K562 (cell line): ENCODE data around the gene COQ8A. TPM values are rescaled to one million over a fixed set of nuclear protein-coding genes. Genes with fewer than 3 reads are reported as not detected.
A peak's percentile ranks its signal among the peaks of the same experiment; 100 is the strongest.

Source experiments
- ATF1 ChIP-seq, 2 experiments: fragments of 450-650 bp in 1 of 2; IDR thresholded peaks; 2 replicates each; pipeline ENCODE4 v1.6.1; 2016; ENCODE audit warnings: missing compliant biosample characterization in 1 of 2, missing genetic modification characterization in 1 of 2
- ETS2 ChIP-seq: IDR thresholded peaks from 2 replicates; pipeline ENCODE4 v1.6.1; 2016; ENCODE audit warnings: borderline replicate concordance, missing genetic modification characterization, mild to moderate bottlenecking, moderate library complexity, missing compliant biosample characterization; ENCODE audit not compliant: poor library complexity, severe bottlenecking
- FOXM1 ChIP-seq, 2 experiments: fragments of 450-650 bp in 1 of 2; sonication (generic) in 1 of 2; formaldehyde crosslinking in 1 of 2; IDR thresholded peaks; 2 replicates each; pipeline versions ENCODE4 v1.6.1 to v1.9.0; 2017 to 2022; ENCODE audit warnings: low read depth in 2 of 2, mild to moderate bottlenecking in 2 of 2, missing genetic modification reagents in 1 of 2, moderate library complexity in 1 of 2
- FUS ChIP-seq: fragments of 200-400 bp; formaldehyde crosslinking; optimal IDR thresholded peaks from 2 replicates; pipeline ENCODE3; 2017; ENCODE audit warnings: low read depth, low read length
- HDGF ChIP-seq: fragments of 450-650 bp; IDR thresholded peaks from 2 replicates; pipeline ENCODE4 v1.6.1; 2016
- RBBP5 ChIP-seq: fragments of 200-600 bp; sonication (generic); IDR thresholded peaks from 2 replicates; pipeline ENCODE4 v1.6.1; 2012; ENCODE audit warnings: borderline replicate concordance, mild to moderate bottlenecking, low read length, control low read depth, inconsistent platforms; ENCODE audit not compliant: insufficient read depth, poor library complexity, severe bottlenecking
- ZNF282 ChIP-seq: sonication (generic); formaldehyde crosslinking; IDR thresholded peaks from 2 replicates; pipeline ENCODE4 v1.8.1; 2023; ENCODE audit warnings: missing genetic modification reagents
- polyA plus RNA-seq, 8 experiments: library from polyadenylated mRNA; depleted of rRNA in 4 of 8; stranded (reverse) in 5 of 8; unstranded in 3 of 8; fragments of >200 nt; fragmentation: Nextera tagmentation in 2 of 8; fragmentation: Illumina TruSeq in 1 of 8; extraction: Ambion mirVana in 2 of 8; extraction: Trizol in 1 of 8; gene quantifications; 2 replicates each; pipeline versions ENCODE4 v1.2.1 to v1.2.3, GENCODE V29; 2011 to 2014; ENCODE audit warnings: inconsistent platforms in 1 of 8, missing spikeins in 1 of 8
- total RNA-seq, 7 experiments: library from RNA; depleted of rRNA in 6 of 7; stranded (reverse); fragments of >200 nt in 6 of 7; fragmentation: Illumina TruSeq in 2 of 7; extraction: Trizol in 2 of 7; gene quantifications; 2 replicates each; pipeline versions ENCODE4 v1.2.1 to v1.2.3, GENCODE V29; 2011 to 2021; ENCODE audit warnings: low replicate concordance in 1 of 7
- TF ChIP-seq, protein P1 (sequence below): fragments of 450-650 bp; IDR thresholded peaks from 2 replicates; pipeline ENCODE4 v1.6.1; 2016
- TF ChIP-seq, protein P2 (sequence below): fragments of 450-650 bp; IDR thresholded peaks from 2 replicates; pipeline ENCODE4 v1.6.1; 2016; ENCODE audit warnings: mild to moderate bottlenecking, moderate library complexity
- TF ChIP-seq, protein P3 (sequence below): fragments of 450-650 bp; IDR thresholded peaks from 2 replicates; pipeline ENCODE4 v1.6.1; 2017; ENCODE audit warnings: antibody characterized with exemption, mild to moderate bottlenecking

The COQ8A gene
- total and polyA plus RNA-seq, 9 of the 15 experiments (the other 6 are each of a cell fraction or from before 2014, with no cell fraction given) = 2.6 to 54.3 (median 32.4) TPM

- TF ChIP-seq HDGF = no peak
- TF ChIP-seq, protein P1, sequence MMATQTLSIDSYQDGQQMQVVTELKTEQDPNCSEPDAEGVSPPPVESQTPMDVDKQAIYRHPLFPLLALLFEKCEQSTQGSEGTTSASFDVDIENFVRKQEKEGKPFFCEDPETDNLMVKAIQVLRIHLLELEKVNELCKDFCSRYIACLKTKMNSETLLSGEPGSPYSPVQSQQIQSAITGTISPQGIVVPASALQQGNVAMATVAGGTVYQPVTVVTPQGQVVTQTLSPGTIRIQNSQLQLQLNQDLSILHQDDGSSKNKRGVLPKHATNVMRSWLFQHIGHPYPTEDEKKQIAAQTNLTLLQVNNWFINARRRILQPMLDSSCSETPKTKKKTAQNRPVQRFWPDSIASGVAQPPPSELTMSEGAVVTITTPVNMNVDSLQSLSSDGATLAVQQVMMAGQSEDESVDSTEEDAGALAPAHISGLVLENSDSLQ = no peak
- TF ChIP-seq, protein P2, sequence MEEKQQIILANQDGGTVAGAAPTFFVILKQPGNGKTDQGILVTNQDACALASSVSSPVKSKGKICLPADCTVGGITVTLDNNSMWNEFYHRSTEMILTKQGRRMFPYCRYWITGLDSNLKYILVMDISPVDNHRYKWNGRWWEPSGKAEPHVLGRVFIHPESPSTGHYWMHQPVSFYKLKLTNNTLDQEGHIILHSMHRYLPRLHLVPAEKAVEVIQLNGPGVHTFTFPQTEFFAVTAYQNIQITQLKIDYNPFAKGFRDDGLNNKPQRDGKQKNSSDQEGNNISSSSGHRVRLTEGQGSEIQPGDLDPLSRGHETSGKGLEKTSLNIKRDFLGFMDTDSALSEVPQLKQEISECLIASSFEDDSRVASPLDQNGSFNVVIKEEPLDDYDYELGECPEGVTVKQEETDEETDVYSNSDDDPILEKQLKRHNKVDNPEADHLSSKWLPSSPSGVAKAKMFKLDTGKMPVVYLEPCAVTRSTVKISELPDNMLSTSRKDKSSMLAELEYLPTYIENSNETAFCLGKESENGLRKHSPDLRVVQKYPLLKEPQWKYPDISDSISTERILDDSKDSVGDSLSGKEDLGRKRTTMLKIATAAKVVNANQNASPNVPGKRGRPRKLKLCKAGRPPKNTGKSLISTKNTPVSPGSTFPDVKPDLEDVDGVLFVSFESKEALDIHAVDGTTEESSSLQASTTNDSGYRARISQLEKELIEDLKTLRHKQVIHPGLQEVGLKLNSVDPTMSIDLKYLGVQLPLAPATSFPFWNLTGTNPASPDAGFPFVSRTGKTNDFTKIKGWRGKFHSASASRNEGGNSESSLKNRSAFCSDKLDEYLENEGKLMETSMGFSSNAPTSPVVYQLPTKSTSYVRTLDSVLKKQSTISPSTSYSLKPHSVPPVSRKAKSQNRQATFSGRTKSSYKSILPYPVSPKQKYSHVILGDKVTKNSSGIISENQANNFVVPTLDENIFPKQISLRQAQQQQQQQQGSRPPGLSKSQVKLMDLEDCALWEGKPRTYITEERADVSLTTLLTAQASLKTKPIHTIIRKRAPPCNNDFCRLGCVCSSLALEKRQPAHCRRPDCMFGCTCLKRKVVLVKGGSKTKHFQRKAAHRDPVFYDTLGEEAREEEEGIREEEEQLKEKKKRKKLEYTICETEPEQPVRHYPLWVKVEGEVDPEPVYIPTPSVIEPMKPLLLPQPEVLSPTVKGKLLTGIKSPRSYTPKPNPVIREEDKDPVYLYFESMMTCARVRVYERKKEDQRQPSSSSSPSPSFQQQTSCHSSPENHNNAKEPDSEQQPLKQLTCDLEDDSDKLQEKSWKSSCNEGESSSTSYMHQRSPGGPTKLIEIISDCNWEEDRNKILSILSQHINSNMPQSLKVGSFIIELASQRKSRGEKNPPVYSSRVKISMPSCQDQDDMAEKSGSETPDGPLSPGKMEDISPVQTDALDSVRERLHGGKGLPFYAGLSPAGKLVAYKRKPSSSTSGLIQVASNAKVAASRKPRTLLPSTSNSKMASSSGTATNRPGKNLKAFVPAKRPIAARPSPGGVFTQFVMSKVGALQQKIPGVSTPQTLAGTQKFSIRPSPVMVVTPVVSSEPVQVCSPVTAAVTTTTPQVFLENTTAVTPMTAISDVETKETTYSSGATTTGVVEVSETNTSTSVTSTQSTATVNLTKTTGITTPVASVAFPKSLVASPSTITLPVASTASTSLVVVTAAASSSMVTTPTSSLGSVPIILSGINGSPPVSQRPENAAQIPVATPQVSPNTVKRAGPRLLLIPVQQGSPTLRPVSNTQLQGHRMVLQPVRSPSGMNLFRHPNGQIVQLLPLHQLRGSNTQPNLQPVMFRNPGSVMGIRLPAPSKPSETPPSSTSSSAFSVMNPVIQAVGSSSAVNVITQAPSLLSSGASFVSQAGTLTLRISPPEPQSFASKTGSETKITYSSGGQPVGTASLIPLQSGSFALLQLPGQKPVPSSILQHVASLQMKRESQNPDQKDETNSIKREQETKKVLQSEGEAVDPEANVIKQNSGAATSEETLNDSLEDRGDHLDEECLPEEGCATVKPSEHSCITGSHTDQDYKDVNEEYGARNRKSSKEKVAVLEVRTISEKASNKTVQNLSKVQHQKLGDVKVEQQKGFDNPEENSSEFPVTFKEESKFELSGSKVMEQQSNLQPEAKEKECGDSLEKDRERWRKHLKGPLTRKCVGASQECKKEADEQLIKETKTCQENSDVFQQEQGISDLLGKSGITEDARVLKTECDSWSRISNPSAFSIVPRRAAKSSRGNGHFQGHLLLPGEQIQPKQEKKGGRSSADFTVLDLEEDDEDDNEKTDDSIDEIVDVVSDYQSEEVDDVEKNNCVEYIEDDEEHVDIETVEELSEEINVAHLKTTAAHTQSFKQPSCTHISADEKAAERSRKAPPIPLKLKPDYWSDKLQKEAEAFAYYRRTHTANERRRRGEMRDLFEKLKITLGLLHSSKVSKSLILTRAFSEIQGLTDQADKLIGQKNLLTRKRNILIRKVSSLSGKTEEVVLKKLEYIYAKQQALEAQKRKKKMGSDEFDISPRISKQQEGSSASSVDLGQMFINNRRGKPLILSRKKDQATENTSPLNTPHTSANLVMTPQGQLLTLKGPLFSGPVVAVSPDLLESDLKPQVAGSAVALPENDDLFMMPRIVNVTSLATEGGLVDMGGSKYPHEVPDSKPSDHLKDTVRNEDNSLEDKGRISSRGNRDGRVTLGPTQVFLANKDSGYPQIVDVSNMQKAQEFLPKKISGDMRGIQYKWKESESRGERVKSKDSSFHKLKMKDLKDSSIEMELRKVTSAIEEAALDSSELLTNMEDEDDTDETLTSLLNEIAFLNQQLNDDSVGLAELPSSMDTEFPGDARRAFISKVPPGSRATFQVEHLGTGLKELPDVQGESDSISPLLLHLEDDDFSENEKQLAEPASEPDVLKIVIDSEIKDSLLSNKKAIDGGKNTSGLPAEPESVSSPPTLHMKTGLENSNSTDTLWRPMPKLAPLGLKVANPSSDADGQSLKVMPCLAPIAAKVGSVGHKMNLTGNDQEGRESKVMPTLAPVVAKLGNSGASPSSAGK = peak; percentile 9; the same call in 1 of the 2 replicates
- TF ChIP-seq ATF1 (CRISPR knock-in tag; IDR thresholded peaks at IDR 0.05) = no peak
- TF ChIP-seq ATF1 (tag; IDR thresholded peaks at IDR 0.05) = peak; percentile 56; the same call in 1 of the 2 replicates
- TF ChIP-seq FOXM1 (IDR thresholded peaks at IDR 0.05; ENCODE audit: low read depth) = 0 out of 2 replicates have a peak, but pooled peaks have one; percentile 23
- TF ChIP-seq FOXM1 (CRISPR knock-in tag; IDR thresholded peaks at IDR 0.05; ENCODE audit: low read depth) = no peak
- TF ChIP-seq, protein P3, sequence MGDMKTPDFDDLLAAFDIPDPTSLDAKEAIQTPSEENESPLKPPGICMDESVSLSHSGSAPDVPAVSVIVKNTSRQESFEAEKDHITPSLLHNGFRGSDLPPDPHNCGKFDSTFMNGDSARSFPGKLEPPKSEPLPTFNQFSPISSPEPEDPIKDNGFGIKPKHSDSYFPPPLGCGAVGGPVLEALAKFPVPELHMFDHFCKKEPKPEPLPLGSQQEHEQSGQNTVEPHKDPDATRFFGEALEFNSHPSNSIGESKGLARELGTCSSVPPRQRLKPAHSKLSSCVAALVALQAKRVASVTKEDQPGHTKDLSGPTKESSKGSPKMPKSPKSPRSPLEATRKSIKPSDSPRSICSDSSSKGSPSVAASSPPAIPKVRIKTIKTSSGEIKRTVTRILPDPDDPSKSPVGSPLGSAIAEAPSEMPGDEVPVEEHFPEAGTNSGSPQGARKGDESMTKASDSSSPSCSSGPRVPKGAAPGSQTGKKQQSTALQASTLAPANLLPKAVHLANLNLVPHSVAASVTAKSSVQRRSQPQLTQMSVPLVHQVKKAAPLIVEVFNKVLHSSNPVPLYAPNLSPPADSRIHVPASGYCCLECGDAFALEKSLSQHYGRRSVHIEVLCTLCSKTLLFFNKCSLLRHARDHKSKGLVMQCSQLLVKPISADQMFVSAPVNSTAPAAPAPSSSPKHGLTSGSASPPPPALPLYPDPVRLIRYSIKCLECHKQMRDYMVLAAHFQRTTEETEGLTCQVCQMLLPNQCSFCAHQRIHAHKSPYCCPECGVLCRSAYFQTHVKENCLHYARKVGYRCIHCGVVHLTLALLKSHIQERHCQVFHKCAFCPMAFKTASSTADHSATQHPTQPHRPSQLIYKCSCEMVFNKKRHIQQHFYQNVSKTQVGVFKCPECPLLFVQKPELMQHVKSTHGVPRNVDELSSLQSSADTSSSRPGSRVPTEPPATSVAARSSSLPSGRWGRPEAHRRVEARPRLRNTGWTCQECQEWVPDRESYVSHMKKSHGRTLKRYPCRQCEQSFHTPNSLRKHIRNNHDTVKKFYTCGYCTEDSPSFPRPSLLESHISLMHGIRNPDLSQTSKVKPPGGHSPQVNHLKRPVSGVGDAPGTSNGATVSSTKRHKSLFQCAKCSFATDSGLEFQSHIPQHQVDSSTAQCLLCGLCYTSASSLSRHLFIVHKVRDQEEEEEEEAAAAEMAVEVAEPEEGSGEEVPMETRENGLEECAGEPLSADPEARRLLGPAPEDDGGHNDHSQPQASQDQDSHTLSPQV = peak; percentile 91
- TF ChIP-seq ZNF282 = no peak
- TF ChIP-seq FUS = no peak
- TF ChIP-seq ETS2 (tag) = no peak
- TF ChIP-seq RBBP5 = peak; percentile 67
These were observed 50.1 kb downstream of the COQ8A start (continued) for GRCh38 chr1:226990133-226990716.
